ENCODE measurements around the gene RNF11.
"Not testable (repeated sequence)": the region's sequence is repeated elsewhere in the genome, so short reads cannot be mapped to it uniquely, and the experiment has no call there.

RNF11 gene

GRCh38 chr1:51230501-51231078 is 5.5 kb upstream of the RNF11 start:
- DNase-seq = no peak

- DNase-seq = no peak
Observed at GRCh38 chr1:51231120-51231519, 5.0 kb upstream of the RNF11 start.

GRCh38 chr1:51231896-51232295 is 4.2 kb upstream of the RNF11 start:
- no peak for DNase-seq

GRCh38 chr1:51234236-51234635 is 1.8 kb upstream of the RNF11 start:
- not testable (repeated sequence) for DNase-seq

- DNase-seq = peak; percentile 92
Observed at GRCh38 chr1:51234721-51235425, 1.2 kb upstream of the RNF11 start.

GRCh38 chr1:51236531-51237350 is 668 bp downstream of the RNF11 start:
- peak; percentile 52 for DNase-seq

GRCh38 chr1:51237351-51238033 is 1.4 kb downstream of the RNF11 start:
- peak; percentile 52 for DNase-seq

- DNase-seq = no peak
Observed at GRCh38 chr1:51238034-51238403, 1.9 kb downstream of the RNF11 start.

GRCh38 chr1:51240084-51240483 is 4.0 kb downstream of the RNF11 start:
- DNase-seq = no peak

- DNase-seq = no peak
Observed at GRCh38 chr1:51241119-51241518, 5.0 kb downstream of the RNF11 start.

GRCh38 chr1:51242546-51242945 is 6.5 kb downstream of the RNF11 start:
- no peak for DNase-seq

- no peak for DNase-seq
Observed at GRCh38 chr1:51247022-51247421, 10.9 kb downstream of the RNF11 start.

GRCh38 chr1:51247499-51247898 is 11.4 kb downstream of the RNF11 start:
- no peak for DNase-seq

GRCh38 chr1:51249445-51249844 is 13.4 kb downstream of the RNF11 start:
- DNase-seq = no peak

- DNase-seq = not testable (repeated sequence)
Observed at GRCh38 chr1:51250729-51251128, 14.7 kb downstream of the RNF11 start.

GRCh38 chr1:51251165-51251564 is 15.1 kb downstream of the RNF11 start:
- not testable (repeated sequence) for DNase-seq

- DNase-seq = no peak
Observed at GRCh38 chr1:51252366-51252765, 16.3 kb downstream of the RNF11 start.

- no peak for DNase-seq
Observed at GRCh38 chr1:51253691-51254090, 17.6 kb downstream of the RNF11 start.

GRCh38 chr1:51255331-51255730 is 19.3 kb downstream of the RNF11 start:
- no peak for DNase-seq

- no peak for DNase-seq
Observed at GRCh38 chr1:51263147-51263877, 27.2 kb downstream of the RNF11 start.

GRCh38 chr1:51264451-51264850 is 28.4 kb downstream of the RNF11 start:
- no peak for DNase-seq

- no peak for DNase-seq
Observed at GRCh38 chr1:51265618-51266017, 29.5 kb downstream of the RNF11 start.

GRCh38 chr1:51266181-51266580 is 30.1 kb downstream of the RNF11 start:
- DNase-seq = no peak
